Stomach (tissue), 9 donors: Measurements from ENCODE around the gene SGPL1. TPM values are rescaled to one million over a fixed set of nuclear protein-coding genes. Genes with fewer than 3 reads are reported as not detected.
A peak's percentile ranks its signal among the peaks of the same experiment; 100 is the strongest.

Experiments
- DNase-seq, 2 donors: peaks; one replicate each; pipeline versions ENCODE4 v3.0.0 to v3.0.0-alpha.2; 2013 to 2019
- H3K27ac ChIP-seq, 5 donors: fragments of 200-600 bp in 4 of 5; sonication (generic) in 4 of 5; one replicate each; pipeline ENCODE4 v1.5.1; 2013 to 2019; ENCODE audit warnings: mild to moderate bottlenecking in 1 of 5, moderate library complexity in 1 of 5
- H3K27me3 ChIP-seq, 3 donors: fragments of 200-600 bp; sonication (generic); one replicate each; pipeline ENCODE4 v1.5.1; 2017 to 2019; ENCODE audit warnings: mixed run types in 1 of 3
- H3K36me3 ChIP-seq, 4 donors: fragments of 200-600 bp; sonication (generic); 1 replicate in 3 of 4; 2 replicates in 1 of 4; pipeline ENCODE4 v1.5.1; 2016 to 2019
- H3K4me1 ChIP-seq, 4 donors: fragments of 200-600 bp; sonication (generic); one replicate each; pipeline ENCODE4 v1.5.1; 2016 to 2019
- H3K4me3 ChIP-seq, 4 donors: fragments of 200-600 bp; sonication (generic) in 3 of 4; one replicate each; pipeline ENCODE4 v1.5.1; 2016 to 2019; ENCODE audit warnings: mild to moderate bottlenecking in 1 of 4
- H3K9me3 ChIP-seq, 4 donors: fragments of 200-600 bp; sonication (generic); one replicate each; pipeline ENCODE4 v1.5.1; 2016 to 2019
- CTCF ChIP-seq, 7 experiments: fragments of 450-650 bp in 4 of 7; fragments of 200-600 bp in 3 of 7; sonication (generic) in 3 of 7; IDR thresholded peaks; one replicate each; pipeline ENCODE4 v1.5.1; 2016 to 2019; ENCODE audit warnings: antibody characterized with exemption in 7 of 7, control low read depth in 2 of 7, mild to moderate bottlenecking in 1 of 7
- EP300 ChIP-seq: sonication (generic); formaldehyde crosslinking; IDR thresholded peaks from one replicate; pipeline ENCODE4 v1.6.1; 2017; ENCODE audit warnings: antibody characterized with exemption
- POLR2A ChIP-seq, 4 donors: fragments of 450-650 bp; IDR thresholded peaks; one replicate each; pipeline ENCODE4 v1.6.1; 2016; ENCODE audit warnings: antibody characterized with exemption in 4 of 4, control low read depth in 2 of 4, mild to moderate bottlenecking in 1 of 4, moderate library complexity in 1 of 4
- POLR2AphosphoS5 ChIP-seq, 3 donors: sonication (generic); formaldehyde crosslinking; IDR thresholded peaks; one replicate each; pipeline ENCODE4 v1.6.1; 2016; ENCODE audit warnings: antibody characterized with exemption in 3 of 3
- WGBS, 5 donors: extraction: QIAGEN DNeasy Blood & Tissue Kit in 3 of 5; methylation state at CpG; one replicate each; pipeline versions ENCODE4 v1.1.5 to v1.1.7; 2013 to 2018; 5-methylcytosine and 5-hydroxymethylcytosine counted together
- intact Hi-C: fragments of 100-400 bp; cut with DNase I; formaldehyde crosslinking; loops from one replicate; pipeline ENCODE4 v1.15.1; 2023; ENCODE audit warnings: low total_unique reads
- polyA plus RNA-seq, 3 donors: library from polyadenylated mRNA; stranded (reverse); fragments of 200-250 nt; gene quantifications; one replicate each; pipeline ENCODE4 v1.2.3, GENCODE V29; 2013
- total RNA-seq, 5 donors: library from RNA; depleted of rRNA; stranded (reverse); fragments of >200 nt; gene quantifications; one replicate each; pipeline versions ENCODE4 v1.1.0 to v1.2.3, GENCODE V29; 2014 to 2016
- donor health status: healthy with polysubstance abuse.
- donor health status: Bipolar disorder and iron deficiency.
- donor health status: healthy.

SGPL1 gene
- total and polyA plus RNA-seq, 8 donors, result 1.2 to 65.5 (median 15.6) TPM

- Histone ChIP-seq H3K4me3 (no peak overlapping the region), H3K27me3 (no peaks in the 10 kb centered on the region), H3K9me3 (no peaks in the 10 kb centered on the region), H3K4me1 (peaks cover 10 to 39% (median 16%) of the 10 kb centered on the region in 4 donors), H3K27ac (no peak overlapping the region), H3K36me3 (peaks cover 5 to 72% (median 65%) of the 10 kb centered on the region in 4 donors)
- WGBS, 5 donors, result 85 to 88% (median 86%) methylated on average over 3 of the region's 3 CpGs
- no peak for TF ChIP-seq POLR2AphosphoS5 (IDR thresholded peaks at IDR 0.05)
- no peak for TF ChIP-seq CTCF (IDR thresholded peaks at IDR 0.05)
- TF ChIP-seq POLR2A (IDR thresholded peaks at IDR 0.05), result no peak
- TF ChIP-seq EP300, result no peak
- no peak for DNase-seq
- intact Hi-C loops, result no loop called here
Observed at GRCh38 chr10:70850097-70850496, 34.3 kb downstream of the SGPL1 start.

- no peak for DNase-seq
- no peaks in the 10 kb centered on the region for H3K9me3 ChIP-seq
- no peaks in the 10 kb centered on the region for H3K27me3 ChIP-seq
- H3K4me3 ChIP-seq, result no peak overlapping the region
- TF ChIP-seq POLR2A (IDR thresholded peaks at IDR 0.05) (no peak), POLR2AphosphoS5 (IDR thresholded peaks at IDR 0.05) (peak in 2 of 3 donors; percentile 4 to 23), EP300 (no peak)
- peaks cover 5 to 75% (median 66%) of the 10 kb centered on the region in 4 donors for H3K36me3 ChIP-seq
- peaks cover 10 to 39% (median 16%) of the 10 kb centered on the region in 4 donors for H3K4me1 ChIP-seq
- 35 to 54% (median 47%) methylated on average over 5 of the region's 5 CpGs for WGBS, 5 donors
- intact Hi-C loops, result no loop called here
- H3K27ac ChIP-seq, result no peak overlapping the region
Observed at GRCh38 chr10:70851597-70852475, 36.1 kb downstream of the SGPL1 start.

GRCh38 chr10:70853038-70853437, 37.3 kb downstream of the SGPL1 start:
- H3K36me3 ChIP-seq, result peaks cover 5 to 79% (median 75%) of the 10 kb centered on the region in 4 donors
- no peaks in the 10 kb centered on the region for H3K27me3 ChIP-seq
- no peaks in the 10 kb centered on the region for H3K9me3 ChIP-seq
- no peak overlapping the region for H3K27ac ChIP-seq
- peaks cover 10 to 34% (median 16%) of the 10 kb centered on the region in 4 donors for H3K4me1 ChIP-seq
- no peak overlapping the region for H3K4me3 ChIP-seq
- WGBS, 5 donors, result 82 to 92% (median 91%) methylated on average over 4 of the region's 4 CpGs
- TF ChIP-seq CTCF (IDR thresholded peaks at IDR 0.05) (no peak), EP300 (no peak), POLR2A (IDR thresholded peaks at IDR 0.05) (no peak), POLR2AphosphoS5 (IDR thresholded peaks at IDR 0.05) (no peak)
- DNase-seq, result no peak
- intact Hi-C loops, result no loop called here

GRCh38 chr10:70853457-70853856, 37.7 kb downstream of the SGPL1 start:
- peaks cover 5 to 81% (median 79%) of the 10 kb centered on the region in 4 donors for H3K36me3 ChIP-seq

More at GRCh38 chr10:70853457-70853856, 37.7 kb downstream of the SGPL1 start:
- H3K4me1 ChIP-seq, result peaks cover 10 to 34% (median 16%) of the 10 kb centered on the region in 4 donors
- H3K9me3 ChIP-seq, result no peaks in the 10 kb centered on the region
- no peaks in the 10 kb centered on the region for H3K27me3 ChIP-seq
- no peak overlapping the region for H3K4me3 ChIP-seq
- no peak for DNase-seq
- intact Hi-C loops, result no loop called here
- 79 to 96% (median 82%) methylated on average over 1 of the region's 1 CpG for WGBS, 5 donors
- TF ChIP-seq POLR2A (IDR thresholded peaks at IDR 0.05), result no peak
- TF ChIP-seq CTCF (IDR thresholded peaks at IDR 0.05), result no peak
- no peak for TF ChIP-seq EP300
- no peak for TF ChIP-seq POLR2AphosphoS5 (IDR thresholded peaks at IDR 0.05)
- no peak overlapping the region for H3K27ac ChIP-seq
